ENCODE data around the gene LVRN. TPM values are rescaled to one million over a fixed set of nuclear protein-coding genes. Genes with fewer than 3 reads are reported as not detected.

The LVRN gene
- total RNA-seq, 1 donor from 2014 or later, result 0.58 TPM

DNA sequence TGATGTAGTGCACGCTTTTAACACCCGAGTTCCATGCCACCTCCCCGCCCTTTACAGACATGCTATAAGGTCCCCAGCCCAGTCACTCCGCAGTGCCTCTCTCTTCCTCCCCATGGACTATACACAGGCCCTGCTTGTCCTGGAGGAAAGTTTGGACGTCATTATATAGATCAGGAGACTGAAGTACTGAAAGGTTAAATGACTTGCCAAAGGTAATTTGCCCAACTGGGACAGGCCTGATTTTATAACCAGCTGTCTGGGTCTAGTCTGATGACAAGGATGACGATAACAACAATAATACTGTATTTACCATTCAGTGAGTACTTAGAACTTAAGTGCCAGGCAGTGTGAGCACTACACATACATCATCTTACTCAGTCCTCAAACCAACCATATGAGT is 33.1 kb downstream of the LVRN start:
- H3K4me3 ChIP-seq (ENCODE audit: low read depth, low read length), result no peak overlapping the region
- TF ChIP-seq, protein P1, sequence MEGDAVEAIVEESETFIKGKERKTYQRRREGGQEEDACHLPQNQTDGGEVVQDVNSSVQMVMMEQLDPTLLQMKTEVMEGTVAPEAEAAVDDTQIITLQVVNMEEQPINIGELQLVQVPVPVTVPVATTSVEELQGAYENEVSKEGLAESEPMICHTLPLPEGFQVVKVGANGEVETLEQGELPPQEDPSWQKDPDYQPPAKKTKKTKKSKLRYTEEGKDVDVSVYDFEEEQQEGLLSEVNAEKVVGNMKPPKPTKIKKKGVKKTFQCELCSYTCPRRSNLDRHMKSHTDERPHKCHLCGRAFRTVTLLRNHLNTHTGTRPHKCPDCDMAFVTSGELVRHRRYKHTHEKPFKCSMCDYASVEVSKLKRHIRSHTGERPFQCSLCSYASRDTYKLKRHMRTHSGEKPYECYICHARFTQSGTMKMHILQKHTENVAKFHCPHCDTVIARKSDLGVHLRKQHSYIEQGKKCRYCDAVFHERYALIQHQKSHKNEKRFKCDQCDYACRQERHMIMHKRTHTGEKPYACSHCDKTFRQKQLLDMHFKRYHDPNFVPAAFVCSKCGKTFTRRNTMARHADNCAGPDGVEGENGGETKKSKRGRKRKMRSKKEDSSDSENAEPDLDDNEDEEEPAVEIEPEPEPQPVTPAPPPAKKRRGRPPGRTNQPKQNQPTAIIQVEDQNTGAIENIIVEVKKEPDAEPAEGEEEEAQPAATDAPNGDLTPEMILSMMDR (conservative IDR thresholded peaks at IDR 0.05; ENCODE audit: low read depth, low read length), result no peak
- no peak for DNase-seq (ENCODE audit: low read depth)

DNA sequence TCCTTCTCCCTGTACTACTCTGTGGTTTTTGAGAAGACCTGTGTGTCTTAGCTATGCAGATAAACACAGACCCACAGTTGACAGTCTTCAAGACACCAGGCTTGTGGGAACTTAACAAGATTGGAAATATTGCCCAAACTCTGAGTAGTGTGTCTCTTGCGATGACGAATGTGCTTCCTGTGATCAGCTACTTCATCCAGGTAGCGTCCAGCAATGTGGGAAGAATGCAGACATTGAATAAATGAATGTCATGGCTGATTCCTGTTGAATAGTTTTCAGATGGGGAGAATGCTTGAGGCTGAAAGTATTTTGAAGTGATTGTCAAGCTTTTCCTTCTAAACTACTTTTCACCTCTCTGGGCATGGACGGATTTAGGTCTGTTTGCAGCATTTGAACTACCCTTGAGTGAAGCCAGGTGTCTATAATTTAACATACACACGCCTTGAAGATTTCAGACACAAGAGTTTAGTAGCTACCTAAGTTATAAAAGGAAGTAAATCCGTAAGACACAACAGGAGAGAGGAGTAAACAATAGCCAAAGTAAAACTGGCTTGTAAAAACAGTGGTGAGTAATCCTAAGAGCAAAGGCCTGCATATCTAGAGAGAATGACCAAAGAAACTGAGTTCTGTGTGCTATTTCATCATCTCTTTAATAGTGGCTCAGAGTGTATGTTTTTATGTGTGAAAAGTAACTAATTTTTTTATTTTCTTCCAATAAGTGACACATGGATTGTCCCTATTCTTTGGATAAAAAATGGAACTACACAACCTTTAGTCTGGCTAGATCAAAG is 40.0 kb downstream of the LVRN start:
- no peak overlapping the region for H3K4me3 ChIP-seq (ENCODE audit: low read depth, low read length)
- TF ChIP-seq, protein P1 (conservative IDR thresholded peaks at IDR 0.05; ENCODE audit: low read depth, low read length), result no peak
- no peak for DNase-seq (ENCODE audit: low read depth)

DNA sequence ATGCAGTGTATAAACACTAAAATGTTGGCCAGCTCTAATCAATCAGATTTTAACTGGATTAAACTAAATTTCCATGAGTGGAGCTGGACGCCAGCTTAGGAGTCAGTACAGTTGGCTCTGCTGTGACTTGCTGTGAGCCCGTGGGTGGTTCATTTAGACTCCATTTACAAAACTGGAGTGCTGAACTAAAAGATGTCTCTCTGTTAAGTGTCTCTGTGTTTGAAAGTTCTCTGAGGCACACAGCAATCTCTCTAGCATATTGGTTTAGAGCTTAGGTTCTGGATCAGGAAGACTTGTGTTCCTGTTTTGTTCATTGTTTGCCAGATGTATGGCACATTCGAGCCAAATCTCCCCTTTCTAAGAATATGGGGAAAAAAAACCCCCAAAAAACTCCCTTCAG is 42.0 kb downstream of the LVRN start:
- no peak overlapping the region for H3K4me3 ChIP-seq (ENCODE audit: low read depth, low read length)
- DNase-seq (ENCODE audit: low read depth), result no peak
- TF ChIP-seq, protein P1 (conservative IDR thresholded peaks at IDR 0.05; ENCODE audit: low read depth, low read length), result no peak

DNA sequence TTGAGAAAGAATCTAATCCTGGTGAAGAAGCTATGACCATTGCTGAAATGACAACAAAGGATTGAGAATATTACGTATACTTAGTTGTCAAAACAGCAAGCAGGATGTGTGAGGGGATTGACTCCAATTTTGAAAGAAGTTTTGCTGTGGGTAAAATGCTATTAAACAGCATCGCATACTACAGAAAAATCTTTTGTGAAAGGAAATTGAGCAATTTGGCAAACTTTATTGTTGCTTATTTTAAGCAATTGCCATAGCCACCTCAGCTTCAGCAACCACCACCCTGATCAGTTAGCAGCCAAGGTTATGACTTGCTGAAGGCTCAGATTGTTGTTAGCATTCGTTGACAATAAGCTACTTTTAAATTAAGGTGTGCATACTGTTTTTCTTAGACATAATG is 47.5 kb downstream of the LVRN start:
- no peak for DNase-seq (ENCODE audit: low read depth)
- TF ChIP-seq, protein P1 (conservative IDR thresholded peaks at IDR 0.05; ENCODE audit: low read depth, low read length), result no peak

DNA sequence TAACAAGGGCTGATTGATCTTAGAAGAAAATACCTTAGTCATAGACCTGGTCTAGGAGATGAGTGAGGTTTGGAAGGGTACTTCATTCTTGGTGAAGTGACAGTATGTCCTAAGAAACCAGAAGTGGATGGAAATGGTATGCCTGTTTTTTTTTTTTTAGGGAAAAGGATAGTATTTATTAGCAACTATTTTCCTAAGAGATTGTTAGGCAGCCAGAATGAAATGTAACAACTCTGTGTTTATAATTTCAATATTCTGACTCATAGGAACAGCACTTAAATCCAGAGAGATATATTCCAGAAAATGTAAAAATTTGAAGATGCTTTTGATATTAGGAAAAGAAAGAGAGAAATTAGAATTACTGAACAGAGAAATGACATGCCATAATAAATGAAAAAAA is 48.8 kb downstream of the LVRN start:
- TF ChIP-seq, protein P1 (conservative IDR thresholded peaks at IDR 0.05; ENCODE audit: low read depth, low read length), result no peak
- no peak for DNase-seq (ENCODE audit: low read depth)
- no peak overlapping the region for H3K4me3 ChIP-seq (ENCODE audit: low read depth, low read length)

More for the DNA sequence above, 47.5 kb downstream of the LVRN start:
- no peak overlapping the region for H3K4me3 ChIP-seq (ENCODE audit: low read depth, low read length)

DNA sequence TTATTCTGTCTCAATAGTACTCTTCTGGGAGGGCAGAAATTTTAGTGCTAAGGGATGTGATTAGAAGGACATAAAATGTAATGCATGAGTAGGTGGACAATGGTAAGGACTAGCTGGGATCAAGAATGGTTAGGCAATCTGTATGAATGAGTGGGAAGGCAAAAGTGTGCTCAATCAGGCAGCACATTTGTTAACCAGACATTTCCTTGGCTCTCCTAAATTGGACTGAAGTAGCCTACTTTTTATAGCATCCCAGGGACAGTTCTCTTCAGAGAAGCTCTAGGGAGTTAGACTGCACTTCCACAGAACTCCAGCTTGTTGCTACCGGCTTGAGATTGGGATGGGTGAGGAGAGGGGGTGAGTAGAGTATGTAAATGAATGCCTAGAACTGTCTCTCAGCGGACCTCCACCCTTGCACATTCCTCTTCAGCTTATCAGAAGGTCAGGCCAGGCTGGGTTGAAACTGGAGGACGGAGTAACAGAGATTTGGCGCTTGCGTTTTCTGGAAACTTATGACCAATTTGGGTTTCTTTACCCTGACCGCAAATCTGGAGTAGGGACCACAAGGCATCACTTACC is 51.0 kb downstream of the LVRN start:
- H3K4me3 ChIP-seq (ENCODE audit: low read depth, low read length), result no peak overlapping the region
- TF ChIP-seq, protein P1 (conservative IDR thresholded peaks at IDR 0.05; ENCODE audit: low read depth, low read length), result no peak
- no peak for DNase-seq (ENCODE audit: low read depth)

DNA sequence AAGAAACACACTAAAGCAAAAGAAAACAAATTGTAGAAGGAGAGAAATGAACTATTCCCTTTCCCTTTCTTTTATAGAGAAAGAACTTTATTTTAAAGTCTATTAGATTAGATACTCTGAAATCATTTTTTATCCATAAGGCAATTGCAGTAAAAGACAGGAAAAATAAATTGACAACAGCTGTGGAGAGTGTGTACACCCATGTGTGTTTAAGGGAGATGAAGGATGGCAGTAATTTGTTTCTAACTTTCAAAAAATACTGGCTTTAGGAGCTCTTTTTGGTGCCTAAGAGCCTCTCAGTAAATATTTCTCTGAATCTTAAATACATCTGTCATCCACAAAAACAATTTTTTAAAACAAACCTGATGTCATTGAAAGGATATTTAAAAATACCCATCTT is 51.7 kb downstream of the LVRN start:
- no peak for DNase-seq (ENCODE audit: low read depth)
- no peak overlapping the region for H3K4me3 ChIP-seq (ENCODE audit: low read depth, low read length)
- TF ChIP-seq, protein P1 (conservative IDR thresholded peaks at IDR 0.05; ENCODE audit: low read depth, low read length), result no peak
